ENCODE results near the gene ENTPD1.
"Not testable (repeated sequence)": the region's sequence is repeated elsewhere in the genome, so short reads cannot be mapped to it uniquely, and the experiment has no call there.

DNA sequence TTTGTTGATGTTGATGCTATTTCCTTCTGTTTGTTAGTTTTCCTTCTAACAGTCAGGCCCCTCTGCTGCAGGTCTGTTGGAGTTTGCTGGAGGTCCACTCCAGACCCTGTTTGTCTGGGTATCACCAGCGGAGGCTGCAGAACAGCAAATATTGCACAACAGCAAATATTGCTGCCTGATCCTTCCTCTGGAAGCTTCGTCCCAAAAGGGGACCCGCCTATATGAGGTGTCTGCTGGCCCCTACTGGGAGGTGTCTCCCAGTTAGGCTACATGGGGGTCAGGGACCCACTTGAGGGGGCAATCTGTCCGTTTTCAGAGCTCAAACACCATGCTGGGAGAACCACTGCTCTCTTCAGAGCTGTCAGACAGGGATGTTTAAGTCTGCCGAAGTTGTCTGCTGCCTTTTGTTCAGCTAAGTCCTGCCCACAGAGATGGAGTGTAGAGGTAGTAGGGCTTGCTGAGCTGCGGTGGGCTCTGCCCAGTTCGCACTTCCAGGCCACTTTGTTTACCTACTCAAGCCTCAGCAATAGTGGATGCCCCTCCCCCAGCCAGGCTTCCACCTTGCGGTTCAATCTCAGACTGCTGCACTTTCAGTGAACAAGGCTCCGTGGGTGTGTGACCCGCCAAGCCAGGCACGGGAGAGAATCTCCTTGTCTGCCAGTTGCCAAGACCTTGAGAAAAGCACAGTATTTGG, 50.9 kb downstream of the ENTPD1 start:
- TF ChIP-seq, protein P1, sequence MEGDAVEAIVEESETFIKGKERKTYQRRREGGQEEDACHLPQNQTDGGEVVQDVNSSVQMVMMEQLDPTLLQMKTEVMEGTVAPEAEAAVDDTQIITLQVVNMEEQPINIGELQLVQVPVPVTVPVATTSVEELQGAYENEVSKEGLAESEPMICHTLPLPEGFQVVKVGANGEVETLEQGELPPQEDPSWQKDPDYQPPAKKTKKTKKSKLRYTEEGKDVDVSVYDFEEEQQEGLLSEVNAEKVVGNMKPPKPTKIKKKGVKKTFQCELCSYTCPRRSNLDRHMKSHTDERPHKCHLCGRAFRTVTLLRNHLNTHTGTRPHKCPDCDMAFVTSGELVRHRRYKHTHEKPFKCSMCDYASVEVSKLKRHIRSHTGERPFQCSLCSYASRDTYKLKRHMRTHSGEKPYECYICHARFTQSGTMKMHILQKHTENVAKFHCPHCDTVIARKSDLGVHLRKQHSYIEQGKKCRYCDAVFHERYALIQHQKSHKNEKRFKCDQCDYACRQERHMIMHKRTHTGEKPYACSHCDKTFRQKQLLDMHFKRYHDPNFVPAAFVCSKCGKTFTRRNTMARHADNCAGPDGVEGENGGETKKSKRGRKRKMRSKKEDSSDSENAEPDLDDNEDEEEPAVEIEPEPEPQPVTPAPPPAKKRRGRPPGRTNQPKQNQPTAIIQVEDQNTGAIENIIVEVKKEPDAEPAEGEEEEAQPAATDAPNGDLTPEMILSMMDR (IDR thresholded peaks at IDR 0.05; ENCODE audit: low read length) = not testable (repeated sequence)
- TF ChIP-seq EZH2 (optimal IDR thresholded peaks at IDR 0.05; ENCODE audit: low read depth, low read length) = not testable (repeated sequence)

All from MM.1S (cell line).